GM21737 (cell line): Measurements from ENCODE around the gene LIME1.

Experiments
- ATAC-seq: cut with Tn5 transposase; IDR thresholded peaks from one replicate; pipeline ENCODE4 v1.9.1; 2021; ENCODE audit warnings: mild to moderate bottlenecking, moderate library complexity; ENCODE audit not compliant: unreplicated experiment

LIME1 gene

GRCh38 chr20:63696628-63697356, 39.7 kb upstream of the LIME1 start, which contains the start of gene TNFRSF6B:
TSS of gene TNFRSF6B (plus strand) at chr20:63696652. CDS start at chr20:63696768, 116 bp downstream.
- no peak for ATAC-seq

- ATAC-seq: no peak
These were observed 39.1 kb upstream of the LIME1 start for GRCh38 chr20:63697357-63697867.

GRCh38 chr20:63697868-63698545, 38.5 kb upstream of the LIME1 start:
- ATAC-seq: no peak

GRCh38 chr20:63698739-63699465, 37.6 kb upstream of the LIME1 start:
- no peak for ATAC-seq

- ATAC-seq: no peak
These were observed 36.8 kb upstream of the LIME1 start for GRCh38 chr20:63699466-63700198.

- no peak for ATAC-seq
These were observed 36.0 kb upstream of the LIME1 start for GRCh38 chr20:63700199-63701050.

GRCh38 chr20:63701051-63701328, 35.5 kb upstream of the LIME1 start:
- ATAC-seq: no peak

- ATAC-seq: no peak
These were observed 35.0 kb upstream of the LIME1 start for GRCh38 chr20:63701329-63702035.

- ATAC-seq: no peak
These were observed 34.3 kb upstream of the LIME1 start for GRCh38 chr20:63702036-63702665.

- ATAC-seq: no peak
These were observed 33.6 kb upstream of the LIME1 start for GRCh38 chr20:63702751-63703470.

- ATAC-seq: no peak
These were observed 32.9 kb upstream of the LIME1 start for GRCh38 chr20:63703471-63703975.

GRCh38 chr20:63703976-63704748, 32.3 kb upstream of the LIME1 start:
- no peak for ATAC-seq

GRCh38 chr20:63704749-63705117, 31.7 kb upstream of the LIME1 start:
- no peak for ATAC-seq

GRCh38 chr20:63705232-63706026, 31.0 kb upstream of the LIME1 start:
- no peak for ATAC-seq

- no peak for ATAC-seq
These were observed 30.3 kb upstream of the LIME1 start for GRCh38 chr20:63706027-63706695.

- no peak for ATAC-seq
These were observed 29.5 kb upstream of the LIME1 start for GRCh38 chr20:63706852-63707557.
